ENCODE results near the gene APBA1.

APBA1 gene

DNA sequence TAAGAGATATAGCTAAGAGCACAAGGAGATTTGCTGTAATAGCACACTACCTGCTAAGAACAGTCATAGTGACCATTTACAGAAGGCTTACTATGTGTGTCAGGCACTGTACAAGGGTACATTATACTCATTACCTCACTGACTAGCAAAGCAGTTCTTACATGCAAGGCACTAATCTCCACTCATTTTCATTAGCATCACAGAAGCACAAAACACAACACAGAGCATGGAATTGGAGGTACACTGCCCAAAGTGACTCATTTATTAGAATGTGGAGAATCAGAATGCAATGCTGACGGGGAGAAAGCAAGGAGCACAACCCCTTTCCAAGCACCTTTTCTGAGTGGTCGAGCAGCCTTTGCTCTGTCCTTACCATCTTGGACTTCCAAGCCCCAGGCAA lies 177.4 kb downstream of the APBA1 start:
- Histone ChIP-seq H3K27ac (no peak overlapping the region), H3K9me3 (no peaks in the 10 kb centered on the region), H3K4me1 (ENCODE audit: control insufficient read depth in 1 of 2, insufficient read depth in 1 of 2, low read depth in 1 of 2, low read length in 1 of 2) (no peaks in the 10 kb centered on the region), H3K4me3 (ENCODE audit: low read depth in 1 of 2, low read length in 1 of 2) (no peak overlapping the region), H3K36me3 (no peaks in the 10 kb centered on the region), H3K27me3 (no peaks in the 10 kb centered on the region)
- TF ChIP-seq CTCF (IDR thresholded peaks at IDR 0.05) = no peak

DNA sequence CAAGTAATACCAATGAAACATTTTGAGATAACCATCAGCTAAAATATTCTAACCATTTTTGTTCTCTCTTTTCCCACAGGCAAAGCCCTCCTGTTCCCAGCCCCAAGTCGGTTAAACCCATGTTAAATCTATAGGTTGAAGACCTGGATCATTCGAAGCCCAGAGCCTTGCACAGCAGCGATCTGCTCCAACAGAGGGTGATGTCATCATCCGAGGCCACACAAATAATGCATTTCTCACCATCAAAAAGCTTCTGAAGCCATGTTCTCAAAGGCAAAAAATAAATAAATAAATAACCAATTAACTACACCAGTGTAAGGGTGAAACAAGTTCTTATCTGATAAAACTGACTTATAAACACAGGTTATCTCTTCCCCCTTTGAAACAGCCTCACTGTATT lies 178.0 kb downstream of the APBA1 start:
- no peaks in the 10 kb centered on the region for H3K9me3 ChIP-seq
- H3K4me1 ChIP-seq (ENCODE audit: control insufficient read depth in 1 of 2, insufficient read depth in 1 of 2, low read depth in 1 of 2, low read length in 1 of 2) = no peaks in the 10 kb centered on the region
- no peak overlapping the region for H3K4me3 ChIP-seq (ENCODE audit: low read depth in 1 of 2, low read length in 1 of 2)
- TF ChIP-seq CTCF (IDR thresholded peaks at IDR 0.05) = no peak
- no peaks in the 10 kb centered on the region for H3K36me3 ChIP-seq
- H3K27me3 ChIP-seq = no peaks in the 10 kb centered on the region
- H3K27ac ChIP-seq = no peak overlapping the region

- TF ChIP-seq CTCF (IDR thresholded peaks at IDR 0.05) = no peak
- Histone ChIP-seq H3K4me3 (ENCODE audit: low read depth in 1 of 2, low read length in 1 of 2) (no peak overlapping the region), H3K9me3 (no peaks in the 10 kb centered on the region), H3K36me3 (no peaks in the 10 kb centered on the region), H3K27me3 (no peaks in the 10 kb centered on the region), H3K27ac (no peak overlapping the region), H3K4me1 (ENCODE audit: control insufficient read depth in 1 of 2, insufficient read depth in 1 of 2, low read depth in 1 of 2, low read length in 1 of 2) (no peaks in the 10 kb centered on the region)
Measured at GRCh38 chr9:69486498-69486897, 185.7 kb downstream of the APBA1 start.

GRCh38 chr9:69485466-69485865 lies 186.7 kb downstream of the APBA1 start:
- no peaks in the 10 kb centered on the region for H3K27me3 ChIP-seq
- H3K4me1 ChIP-seq (ENCODE audit: control insufficient read depth in 1 of 2, insufficient read depth in 1 of 2, low read depth in 1 of 2, low read length in 1 of 2) = no peaks in the 10 kb centered on the region
- H3K4me3 ChIP-seq (ENCODE audit: low read depth in 1 of 2, low read length in 1 of 2) = no peak overlapping the region
- TF ChIP-seq CTCF (IDR thresholded peaks at IDR 0.05) = no peak
- H3K27ac ChIP-seq = no peak overlapping the region
- H3K36me3 ChIP-seq = no peaks in the 10 kb centered on the region
- H3K9me3 ChIP-seq = no peaks in the 10 kb centered on the region

DNA sequence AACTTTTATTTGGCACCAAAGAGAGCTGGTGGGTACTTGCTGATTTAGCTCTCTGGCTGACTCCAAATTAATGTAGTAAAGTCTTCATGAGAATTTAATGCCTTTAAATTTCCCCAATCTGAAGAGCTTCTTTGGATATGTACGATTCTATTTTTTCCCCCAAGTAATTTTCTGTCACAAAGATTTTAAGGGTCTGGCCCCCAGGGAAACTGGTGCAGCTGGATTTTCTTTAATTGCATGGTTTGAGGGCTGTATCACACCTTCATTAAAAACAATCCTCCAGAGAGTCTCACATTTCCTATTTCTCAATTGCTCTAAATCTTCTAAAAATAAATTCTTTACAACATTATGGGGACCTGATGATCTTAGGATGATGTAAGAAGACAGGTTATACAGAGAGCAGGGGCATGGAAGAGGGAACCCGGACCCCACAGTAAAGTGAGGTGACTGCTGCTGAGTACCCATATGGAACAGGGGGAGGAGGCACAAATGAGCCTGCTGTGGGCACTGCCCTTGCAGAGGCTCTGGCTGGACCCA lies 188.2 kb downstream of the APBA1 start:
- H3K27me3 ChIP-seq = no peaks in the 10 kb centered on the region
- no peaks in the 10 kb centered on the region for H3K4me1 ChIP-seq (ENCODE audit: control insufficient read depth in 1 of 2, insufficient read depth in 1 of 2, low read depth in 1 of 2, low read length in 1 of 2)
- no peak overlapping the region for H3K27ac ChIP-seq
- no peak for TF ChIP-seq CTCF (IDR thresholded peaks at IDR 0.05)
- no peak overlapping the region for H3K4me3 ChIP-seq (ENCODE audit: low read depth in 1 of 2, low read length in 1 of 2)
- no peaks in the 10 kb centered on the region for H3K36me3 ChIP-seq
- no peaks in the 10 kb centered on the region for H3K9me3 ChIP-seq

DNA sequence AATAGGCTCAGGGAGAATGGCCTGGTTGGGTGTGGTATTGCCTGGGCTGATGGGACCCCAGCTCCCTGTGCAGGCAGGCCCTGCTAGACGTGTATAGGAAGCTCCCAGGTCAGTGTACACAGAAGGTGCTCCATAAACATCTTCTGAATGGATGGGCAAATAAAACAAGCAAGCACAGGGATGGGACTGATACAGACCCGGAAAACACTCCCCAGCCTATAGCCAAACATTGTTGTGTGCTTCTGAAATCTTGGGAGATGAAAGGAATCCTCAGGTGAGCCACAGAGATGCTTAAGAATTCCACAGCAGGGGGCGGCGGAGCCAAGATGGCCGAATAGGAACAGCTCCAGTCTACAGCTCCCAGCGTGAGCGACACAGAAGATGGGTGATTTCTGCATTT lies 195.4 kb downstream of the APBA1 start:
- no peak overlapping the region for H3K4me3 ChIP-seq (ENCODE audit: low read depth in 1 of 2, low read length in 1 of 2)
- H3K36me3 ChIP-seq = no peaks in the 10 kb centered on the region
- no peak overlapping the region for H3K27ac ChIP-seq
- H3K9me3 ChIP-seq = no peaks in the 10 kb centered on the region
- TF ChIP-seq CTCF (IDR thresholded peaks at IDR 0.05) = no peak
- no peaks in the 10 kb centered on the region for H3K4me1 ChIP-seq (ENCODE audit: control insufficient read depth in 1 of 2, insufficient read depth in 1 of 2, low read depth in 1 of 2, low read length in 1 of 2)
- H3K27me3 ChIP-seq = peaks cover 18% of the 10 kb centered on the region
